Measurements from ENCODE around the gene DUOXA1.

DNA sequence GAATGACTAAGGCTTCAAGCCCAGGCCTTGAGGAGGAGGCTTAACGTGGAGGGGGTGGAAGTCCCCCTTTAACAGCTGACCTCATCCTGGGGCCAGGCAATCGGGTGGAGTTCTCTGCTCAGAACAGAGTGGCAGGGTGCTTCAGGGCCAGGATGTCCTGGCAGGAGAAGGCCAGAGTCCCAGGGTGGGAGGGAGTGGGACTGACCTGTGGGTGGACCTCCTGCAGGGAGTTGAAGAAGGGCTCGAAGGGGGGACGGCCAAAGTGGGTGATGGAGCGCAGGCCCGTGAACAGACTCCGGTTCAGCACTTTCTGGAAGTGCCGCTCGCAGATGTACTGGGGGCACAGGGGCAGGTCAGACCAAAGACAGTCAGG, 35.3 kb downstream of the DUOXA1 start:
- no peak for TF ChIP-seq EP300 (IDR thresholded peaks at IDR 0.05; ENCODE audit: borderline replicate concordance)
- TF ChIP-seq EGR1 (IDR thresholded peaks at IDR 0.05), result no peak
- TF ChIP-seq TAF1 (IDR thresholded peaks at IDR 0.05; ENCODE audit: low read depth), result no peak
- TF ChIP-seq TEAD4 (IDR thresholded peaks at IDR 0.05), result no peak
- TF ChIP-seq, protein P1, sequence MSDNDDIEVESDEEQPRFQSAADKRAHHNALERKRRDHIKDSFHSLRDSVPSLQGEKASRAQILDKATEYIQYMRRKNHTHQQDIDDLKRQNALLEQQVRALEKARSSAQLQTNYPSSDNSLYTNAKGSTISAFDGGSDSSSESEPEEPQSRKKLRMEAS (IDR thresholded peaks at IDR 0.05), result no peak
- no peak for TF ChIP-seq FOXM1 (IDR thresholded peaks at IDR 0.05; ENCODE audit: borderline replicate concordance, low read depth)
- no peak for TF ChIP-seq RAD21 (IDR thresholded peaks at IDR 0.05; ENCODE audit: low read depth)
- no peak for TF ChIP-seq ZBTB7A (IDR thresholded peaks at IDR 0.05; ENCODE audit: low read depth)
- TF ChIP-seq, protein P2, sequence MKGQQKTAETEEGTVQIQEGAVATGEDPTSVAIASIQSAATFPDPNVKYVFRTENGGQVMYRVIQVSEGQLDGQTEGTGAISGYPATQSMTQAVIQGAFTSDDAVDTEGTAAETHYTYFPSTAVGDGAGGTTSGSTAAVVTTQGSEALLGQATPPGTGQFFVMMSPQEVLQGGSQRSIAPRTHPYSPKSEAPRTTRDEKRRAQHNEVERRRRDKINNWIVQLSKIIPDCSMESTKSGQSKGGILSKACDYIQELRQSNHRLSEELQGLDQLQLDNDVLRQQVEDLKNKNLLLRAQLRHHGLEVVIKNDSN (IDR thresholded peaks at IDR 0.05), result no peak
